ENCODE results near the gene INSYN2A. TPM values are rescaled to one million over a fixed set of nuclear protein-coding genes. Genes with fewer than 3 reads are reported as not detected.

Gene INSYN2A
- total and polyA plus RNA-seq, 9 of the 15 experiments (the other 6 are each of a cell fraction or from before 2014, with no cell fraction given): not detected

GRCh38 chr10:127151981-127152699, 44.3 kb downstream of the INSYN2A start:
- Histone ChIP-seq H3K27ac (ENCODE audit: extremely low read depth, low read depth, low read length) (no peak overlapping the region), H3K9ac (ENCODE audit: insufficient read depth in 1 of 2, low read depth in 2 of 2, low read length in 2 of 2) (no peak overlapping the region), H3K4me1 (replicated peaks in 1 of 2; ENCODE audit: control insufficient read depth in 2 of 2, insufficient read depth in 2 of 2, low read length in 2 of 2) (no peaks in the 10 kb centered on the region), H3K9me1 (ENCODE audit: control insufficient read depth, insufficient read depth, low read length) (no peaks in the 10 kb centered on the region), H4K20me1 (replicated peaks; ENCODE audit: control insufficient read depth, insufficient read depth, low read length) (no peaks in the 10 kb centered on the region), H3K9me3 (replicated peaks; ENCODE audit: control insufficient read depth, insufficient read depth, low read depth, low read length) (no peaks in the 10 kb centered on the region), H2AFZ (ENCODE audit: low read depth, low read length) (no peak overlapping the region), H3K4me2 (ENCODE audit: insufficient read depth, low read length) (no peak overlapping the region), H3K4me3 (no peak overlapping the region), H3K79me2 (ENCODE audit: control insufficient read depth, insufficient read depth, low read length) (no peaks in the 10 kb centered on the region), H3K36me3 (ENCODE audit: control insufficient read depth, insufficient read depth, low read length) (no peaks in the 10 kb centered on the region), H3K27me3 (ENCODE audit: control insufficient read depth in 2 of 2, insufficient read depth in 2 of 2, low read length in 2 of 2) (no peaks in the 10 kb centered on the region)
- DNase-seq (ENCODE audit: extremely low read depth in 1 of 4, low spot score in 3 of 4): no peak
- 3% methylated on average over 8 of the region's 9 CpGs for WGBS (ENCODE audit: insufficient coverage, low coverage, missing lambda C conversion rate)
- FAIRE-seq: no peak
- no peak for ATAC-seq
- ChIA-PET CTCF (ENCODE audit: low intra/inter-chr PET ratio) (no interaction called here), POLR2A (interaction anchor here (0.6 kb wide), 1 partner anchor 186 kb away, joined by 3 read pairs; no protein-coding TSS in a partner anchor)
- no peak for TF ChIP-seq ELF2 (CRISPR knock-in tag; IDR thresholded peaks at IDR 0.05)
- TF ChIP-seq ID3 (CRISPR knock-in tag; IDR thresholded peaks at IDR 0.05): no peak
- no peak for TF ChIP-seq ID3 (tag; IDR thresholded peaks at IDR 0.05)
- no peak for TF ChIP-seq ZNF79 (CRISPR knock-in tag; IDR thresholded peaks at IDR 0.05; ENCODE audit: low read depth)
- in situ Hi-C loops (cut with MboI) (no loop called here), intact Hi-C loops (cut with micrococcal nuclease) (no loop called here)
- no TSS peak for BruUV-seq (replicated peaks)

- BruUV-seq (replicated peaks): no TSS peak
- 2% methylated on average over 8 of the region's 10 CpGs for WGBS (ENCODE audit: insufficient coverage, low coverage, missing lambda C conversion rate)
- TF ChIP-seq RB1 (IDR thresholded peaks at IDR 0.05; ENCODE audit: low read depth): no peak
- TF ChIP-seq HBP1 (CRISPR knock-in tag; IDR thresholded peaks at IDR 0.05): no peak
- no peak for TF ChIP-seq HES1 (IDR thresholded peaks at IDR 0.05; ENCODE audit: low read depth)
- TF ChIP-seq CBX3 (IDR thresholded peaks at IDR 0.05; ENCODE audit: borderline replicate concordance in 1 of 2, low read length in 2 of 2): no peak
- TF ChIP-seq ZFP30 (CRISPR knock-in tag; IDR thresholded peaks at IDR 0.05; ENCODE audit: borderline replicate concordance): no peak
- TF ChIP-seq PHTF2 (CRISPR knock-in tag; IDR thresholded peaks at IDR 0.05): no peak
Observed at GRCh38 chr10:127151541-127151940, 44.9 kb downstream of the INSYN2A start.

More at GRCh38 chr10:127151541-127151940, 44.9 kb downstream of the INSYN2A start:
- Histone ChIP-seq H3K27ac (ENCODE audit: extremely low read depth, low read depth, low read length) (no peak overlapping the region), H4K20me1 (replicated peaks; ENCODE audit: control insufficient read depth, insufficient read depth, low read length) (no peaks in the 10 kb centered on the region), H3K4me3 (no peak overlapping the region), H3K27me3 (ENCODE audit: control insufficient read depth in 2 of 2, insufficient read depth in 2 of 2, low read length in 2 of 2) (no peaks in the 10 kb centered on the region), H3K9ac (ENCODE audit: insufficient read depth in 1 of 2, low read depth in 2 of 2, low read length in 2 of 2) (no peak overlapping the region), H3K4me1 (replicated peaks in 1 of 2; ENCODE audit: control insufficient read depth in 2 of 2, insufficient read depth in 2 of 2, low read length in 2 of 2) (no peaks in the 10 kb centered on the region), H3K9me1 (ENCODE audit: control insufficient read depth, insufficient read depth, low read length) (no peaks in the 10 kb centered on the region), H3K4me2 (ENCODE audit: insufficient read depth, low read length) (no peak overlapping the region), H3K36me3 (ENCODE audit: control insufficient read depth, insufficient read depth, low read length) (no peaks in the 10 kb centered on the region), H2AFZ (ENCODE audit: low read depth, low read length) (no peak overlapping the region), H3K9me3 (replicated peaks; ENCODE audit: control insufficient read depth, insufficient read depth, low read depth, low read length) (no peaks in the 10 kb centered on the region), H3K79me2 (ENCODE audit: control insufficient read depth, insufficient read depth, low read length) (no peaks in the 10 kb centered on the region)
- POLR2A ChIA-PET: no interaction called here
- intact Hi-C loops (cut with micrococcal nuclease) (no loop called here), in situ Hi-C loops (cut with MboI) (no loop called here)
- FAIRE-seq: no peak
- DNase-seq (ENCODE audit: extremely low read depth in 1 of 4, low spot score in 3 of 4): no peak
- CTCF ChIA-PET (ENCODE audit: low intra/inter-chr PET ratio): no interaction called here
- ATAC-seq: no peak
